ENCODE measurements around the gene CAB39L. TPM values are rescaled to one million over a fixed set of nuclear protein-coding genes. Genes with fewer than 3 reads are reported as not detected.

Gene CAB39L
- total RNA-seq, result 5.1 and 10.6 TPM in 2 replicates

GRCh38 chr13:49443704-49444523, at the start of gene CAB39L, which contains the start of gene SETDB2:
Gene CAB39L (minus strand): TSS chr13:49444064. CDS start chr13:49382910, 61,154 bp downstream.
Gene SETDB2 (plus strand): TSS chr13:49444274. CDS start chr13:49451894, 7,620 bp downstream.

Other genes with a start within 250 kb of the CAB39L start
- gene MLNR, start 223.7 kb downstream of the CAB39L start, total RNA-seq, result not detected in 2 replicates
- gene CDADC1, start 196.1 kb downstream of the CAB39L start, total RNA-seq, result 6.7 and 12.1 TPM in 2 replicates
- 3.9 and 4.9 TPM in 2 replicates for gene SETDB2, start 210 bp upstream of the CAB39L start, total RNA-seq
- gene PHF11, start 51.9 kb upstream of the CAB39L start, total RNA-seq, result 19.1 and 20.5 TPM in 2 replicates
- 11.2 and 12.8 TPM in 2 replicates for gene RCBTB1, start 141.5 kb upstream of the CAB39L start, total RNA-seq
- gene ARL11, start 184.4 kb upstream of the CAB39L start, total RNA-seq, result under 0.01 TPM in 1 of 2 replicates, not detected in the other
- 92.7 and 134 TPM in 2 replicates for gene EBPL, start 247.4 kb upstream of the CAB39L start, total RNA-seq